Heart left ventricle (tissue), 13 donors: ENCODE measurements around the gene RCCD1.

Experiments
- CTCF ChIP-seq, 12 donors: fragments of 200-600 bp; sonication (generic) in 4 of 12; IDR thresholded peaks; one replicate each; pipeline versions ENCODE4 v1.5.0 to v1.8.0; 2018 to 2022; ENCODE audit warnings: antibody characterized with exemption in 12 of 12, mild to moderate bottlenecking in 5 of 12
- POLR2A ChIP-seq, 2 donors: fragments of 450-650 bp; IDR thresholded peaks; one replicate each; pipeline ENCODE4 v1.6.1; 2017; ENCODE audit warnings: antibody characterized with exemption in 2 of 2, mild to moderate bottlenecking in 2 of 2, moderate library complexity in 2 of 2
- donor health status: ischemic (EF 13 %, LVEDD 7.1; RV severe dilation, severe dysfunction).
- donor health status: DM: no; HTN: yes; CAD: no.
- donor health status: DM: no; HTN: no; CAD: no.
- donor health status: ischemic (EF 25% LVEDD 6.9; RV normal size, moderate dysfunction).
- donor health status: ischemic (EF 25% LVEDD 5.7; RV mildly dilated, moderate dysfunction).
- donor health status: ischemic (EF 35%, LVEDD 5.7; RV mildly dilated, moderate dysfunction).
- donor health status: nonischemic (EF 11% LVEDD 7.7; RV severe dilation, severe dysfunction).
- donor health status: DM: yes; HTN: yes; CAD: no.
- donor health status: PGD.
- donor health status: ischemic (EF 29% LVEDD 5.4; RV normal size, mild dysfunction).
- donor health status: nonischemic (EF 23%, LVEDD 6.1; RV moderate dilation, normal function).

DNA sequence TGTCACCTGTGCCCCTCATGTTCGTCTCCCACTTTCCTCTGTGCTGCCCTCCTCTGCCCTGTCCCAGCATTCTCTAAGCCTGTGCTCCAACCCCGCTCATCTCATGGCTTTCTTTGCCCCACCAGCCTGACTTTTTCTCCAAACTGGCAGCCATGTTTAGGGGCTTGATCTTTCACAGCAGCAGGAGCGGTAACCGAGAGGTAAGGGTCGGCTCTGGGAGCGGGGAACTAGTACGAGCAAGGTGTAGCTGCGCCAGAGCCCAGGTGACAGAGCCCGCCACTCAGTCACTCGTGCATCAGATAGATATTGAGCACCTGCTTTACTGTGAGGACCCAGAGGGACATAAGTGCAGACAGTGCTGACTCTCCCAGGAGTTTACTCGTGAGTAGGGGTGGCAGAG lies 38.2 kb upstream of the RCCD1 start:
- TF ChIP-seq CTCF (IDR thresholded peaks at IDR 0.05) (no peak), POLR2A (IDR thresholded peaks at IDR 0.05) (no peak)
